HPDE6-E6E7 (cell line): ENCODE measurements around the gene ACVRL1.

Experiments
- DNase-seq: peaks from one replicate; pipeline ENCODE4 v3.0.0; 2011; ENCODE audit warnings: missing footprints; ENCODE audit errors: extremely low spot score

Gene ACVRL1

GRCh38 chr12:51898506-51898905, 8.8 kb upstream of the ACVRL1 start:
- no peak for DNase-seq

GRCh38 chr12:51898937-51899336, 8.4 kb upstream of the ACVRL1 start:
- no peak for DNase-seq

GRCh38 chr12:51900323-51900889, 6.9 kb upstream of the ACVRL1 start:
- DNase-seq, result no peak

GRCh38 chr12:51901121-51901817, 6.0 kb upstream of the ACVRL1 start:
- DNase-seq, result no peak

DNA sequence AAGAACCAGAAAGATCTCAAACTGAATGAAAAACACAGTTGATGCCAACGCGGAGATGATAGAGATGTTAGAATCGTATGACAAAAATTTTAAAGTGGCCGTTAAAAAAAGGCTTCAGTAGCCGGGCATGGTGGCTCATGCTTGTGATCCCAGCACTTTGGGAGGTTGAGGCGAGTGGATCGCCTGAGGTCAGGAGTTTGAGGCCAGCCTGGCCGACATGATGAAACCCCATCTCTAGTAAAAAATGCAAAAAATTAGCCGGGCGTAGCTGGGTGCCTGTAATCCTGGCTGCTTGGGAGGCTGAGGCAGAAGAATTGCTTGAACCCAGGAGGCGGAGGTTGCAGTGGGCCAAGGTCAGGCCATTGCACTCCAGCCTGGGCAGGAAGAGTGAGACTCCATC, 5.4 kb upstream of the ACVRL1 start:
- DNase-seq, result no peak

DNA sequence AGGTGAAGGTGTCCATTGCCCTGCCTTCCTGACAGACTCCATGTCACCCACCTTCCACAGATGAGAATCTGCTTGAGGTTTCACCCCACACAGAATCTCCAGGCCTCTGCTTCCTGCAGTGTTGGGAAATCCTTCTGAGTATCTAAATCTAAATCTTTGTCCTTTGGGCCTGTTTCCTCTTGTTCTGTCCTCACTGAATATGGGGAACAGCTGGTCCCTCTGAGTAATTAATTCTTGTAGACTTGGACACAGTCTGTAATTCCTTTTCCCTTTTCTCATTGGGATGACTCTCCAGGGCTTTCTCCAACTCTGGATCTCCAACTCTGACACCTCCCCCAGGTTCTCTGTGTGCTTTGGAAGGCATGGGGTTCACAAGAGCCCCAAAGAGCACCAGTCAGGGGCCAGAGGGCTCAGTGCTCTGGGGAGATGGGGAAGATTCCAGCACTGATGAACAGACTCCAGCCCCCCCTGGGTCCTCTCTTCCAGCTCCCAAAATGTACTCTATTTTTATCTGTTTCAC, 2.3 kb upstream of the ACVRL1 start:
- DNase-seq, result no peak

DNA sequence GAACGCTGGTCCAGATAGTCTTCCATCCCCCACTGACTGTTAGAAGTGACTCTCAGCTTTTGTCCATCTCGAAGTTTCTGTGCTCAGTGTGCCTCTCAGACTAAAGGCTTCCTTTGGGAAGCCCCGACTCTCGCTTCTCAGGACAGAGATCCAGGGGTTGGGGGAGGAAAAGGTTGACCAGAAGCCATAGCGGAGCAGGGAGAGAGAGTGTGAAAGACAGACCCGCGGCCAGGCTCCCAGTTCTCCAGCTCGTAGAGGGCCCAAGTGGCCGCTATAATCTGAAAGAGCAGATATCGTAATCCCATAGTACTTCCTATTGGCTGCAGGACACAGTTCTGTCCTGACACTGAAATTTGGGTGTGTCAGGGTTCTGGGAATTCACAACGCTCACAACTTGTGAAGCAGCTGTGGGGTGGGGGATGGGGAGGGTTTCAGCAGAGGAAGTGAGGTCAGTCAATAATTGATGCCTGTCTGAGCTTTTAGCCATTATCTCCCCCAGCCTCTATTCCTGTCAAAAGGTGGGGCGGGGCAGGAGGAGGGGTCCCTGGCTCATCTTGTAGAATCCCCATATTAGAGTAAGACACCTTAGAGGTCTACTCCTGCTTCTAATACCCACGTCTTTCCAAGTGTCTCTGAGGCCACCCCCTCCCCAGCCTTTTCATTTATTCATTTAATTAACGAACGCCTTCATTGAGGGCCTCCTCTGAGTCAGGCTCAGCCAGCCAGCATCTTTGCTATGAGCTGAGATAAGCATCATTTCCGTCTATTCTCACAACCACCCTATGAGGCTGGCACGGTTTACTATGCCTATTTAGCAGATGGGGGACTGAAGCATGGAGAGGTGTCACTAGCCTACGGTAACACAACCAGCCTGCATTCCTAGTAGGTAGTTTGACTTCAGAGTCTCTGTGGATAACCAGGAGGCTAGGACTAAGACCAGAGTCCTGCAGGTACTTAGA, 1.6 kb upstream of the ACVRL1 start:
- no peak for DNase-seq

DNA sequence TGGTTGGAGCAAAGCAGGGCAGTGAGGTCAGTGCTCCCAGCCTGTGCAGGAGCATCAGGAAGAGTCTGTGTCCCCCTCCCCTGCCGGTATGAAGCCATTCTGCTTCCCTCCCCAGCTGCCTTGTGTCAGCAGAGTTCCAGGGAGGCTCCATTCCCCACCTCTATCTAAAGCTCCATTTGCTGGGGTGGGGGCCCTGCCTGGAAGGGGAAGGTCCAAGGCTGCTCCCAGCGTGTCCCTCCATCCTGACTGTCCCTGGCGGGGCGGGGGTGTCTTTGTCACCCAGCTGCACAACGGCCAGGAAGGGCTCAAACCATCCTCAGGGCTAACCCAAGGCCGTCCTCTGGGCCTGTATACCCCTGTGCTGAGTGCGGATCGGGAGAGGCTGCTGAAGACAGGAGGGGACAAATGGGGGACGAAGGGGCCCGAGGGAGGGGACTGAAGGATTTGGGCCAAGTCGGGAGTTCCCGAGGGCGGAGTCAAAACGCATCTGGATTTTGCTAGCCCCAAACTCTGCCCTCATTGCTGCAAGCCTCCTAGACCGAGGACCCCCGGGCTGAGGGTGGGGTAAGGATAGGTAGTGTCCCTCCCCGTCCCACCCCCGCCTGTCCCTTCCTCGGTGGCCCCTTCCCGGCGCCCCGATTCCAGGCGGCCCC, 748 bp upstream of the ACVRL1 start:
- DNase-seq, result no peak

GRCh38 chr12:51907856-51908425, 637 bp downstream of the ACVRL1 start:
- no peak for DNase-seq

GRCh38 chr12:51908876-51909592, 1.7 kb downstream of the ACVRL1 start:
- no peak for DNase-seq

GRCh38 chr12:51910168-51910567, 2.9 kb downstream of the ACVRL1 start:
- DNase-seq, result no peak

- DNase-seq, result no peak
Measured at GRCh38 chr12:51910691-51911090, 3.4 kb downstream of the ACVRL1 start.

GRCh38 chr12:51911307-51911706, 4.0 kb downstream of the ACVRL1 start:
- no peak for DNase-seq

GRCh38 chr12:51911788-51912711, 4.7 kb downstream of the ACVRL1 start:
- DNase-seq, result no peak

DNA sequence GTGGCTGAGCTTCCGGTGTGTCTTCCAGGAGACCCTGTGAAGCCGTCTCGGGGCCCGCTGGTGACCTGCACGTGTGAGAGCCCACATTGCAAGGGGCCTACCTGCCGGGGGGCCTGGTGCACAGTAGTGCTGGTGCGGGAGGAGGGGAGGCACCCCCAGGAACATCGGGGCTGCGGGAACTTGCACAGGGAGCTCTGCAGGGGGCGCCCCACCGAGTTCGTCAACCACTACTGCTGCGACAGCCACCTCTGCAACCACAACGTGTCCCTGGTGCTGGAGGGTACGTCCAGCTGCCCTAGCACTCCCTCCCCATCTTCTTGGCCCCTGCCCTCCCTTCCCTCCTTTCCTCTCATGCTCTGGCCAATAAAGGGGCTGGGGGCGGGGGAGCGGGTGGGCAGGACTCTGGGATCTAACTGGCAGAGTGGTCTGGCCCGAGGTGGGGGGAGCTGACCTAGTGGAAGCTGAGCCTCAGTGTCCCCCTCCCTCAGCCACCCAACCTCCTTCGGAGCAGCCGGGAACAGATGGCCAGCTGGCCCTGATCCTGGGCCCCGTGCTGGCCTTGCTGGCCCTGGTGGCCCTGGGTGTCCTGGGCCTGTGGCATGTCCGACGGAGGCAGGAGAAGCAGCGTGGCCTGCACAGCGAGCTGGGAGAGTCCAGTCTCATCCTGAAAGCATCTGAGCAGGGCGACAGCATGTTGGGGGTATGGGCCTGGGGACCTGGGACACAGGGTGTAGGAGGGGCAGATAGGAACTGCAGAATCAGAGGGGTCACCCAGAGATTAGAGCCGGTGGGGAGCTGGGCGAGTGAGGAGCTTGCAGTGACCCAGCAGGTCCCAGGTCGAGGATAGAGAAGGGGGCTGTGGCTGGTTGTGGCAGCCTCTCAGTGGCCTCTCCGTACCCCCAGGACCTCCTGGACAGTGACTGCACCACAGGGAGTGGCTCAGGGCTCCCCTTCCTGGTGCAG, 6.0 kb downstream of the ACVRL1 start:
- no peak for DNase-seq

GRCh38 chr12:51914034-51914923, 7.0 kb downstream of the ACVRL1 start:
- DNase-seq, result no peak

GRCh38 chr12:51915003-51915625, 7.8 kb downstream of the ACVRL1 start:
- DNase-seq, result no peak
